Cardiac septum (tissue), 1 donor: ENCODE measurements around the gene PRR30. TPM values are rescaled to one million over a fixed set of nuclear protein-coding genes. Genes with fewer than 3 reads are reported as not detected.

Experiments used
- DNase-seq: peaks from one replicate; pipeline ENCODE4 v3.0.0-alpha.2; 2020; ENCODE audit warnings: low spot score
- intact Hi-C: fragments of 100-400 bp; cut with DNase I; formaldehyde crosslinking; loops from one replicate; pipeline ENCODE4 v1.14.0; 2022
- total RNA-seq: library from RNA; stranded (reverse); fragmentation: NEBNext Ultra II Directional; extraction: Animal tissue kit (Norgen Biotek cat#: 25700); gene quantifications from one replicate; pipeline ENCODE4 v1.2.1, GENCODE V29; 2021
- donor health status: DM: no; HTN: no; CAD: no.

Gene PRR30
- total RNA-seq, 1 donor from 2014 or later: not detected

DNA sequence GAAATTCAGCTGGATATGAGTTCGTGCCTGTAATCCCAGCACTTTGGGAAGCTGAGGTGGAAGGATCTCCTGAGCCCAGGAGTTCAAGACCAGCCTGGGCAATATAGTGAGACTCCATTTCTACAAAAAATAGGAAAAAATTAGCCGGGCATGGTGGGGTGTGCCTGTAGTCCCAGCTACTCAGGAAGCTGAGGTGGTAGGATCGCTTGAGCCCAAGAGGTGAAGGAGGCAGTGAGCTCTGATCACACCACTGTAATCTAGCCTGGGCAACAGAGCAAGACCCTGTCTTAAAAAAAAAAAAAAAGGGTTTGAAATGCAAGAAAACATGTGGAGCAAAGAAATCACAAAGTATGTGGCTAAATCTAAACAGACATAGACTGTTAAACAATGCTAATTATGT is 30.1 kb downstream of the PRR30 start:
- intact Hi-C loops: no loop called here
- no peak for DNase-seq

DNA sequence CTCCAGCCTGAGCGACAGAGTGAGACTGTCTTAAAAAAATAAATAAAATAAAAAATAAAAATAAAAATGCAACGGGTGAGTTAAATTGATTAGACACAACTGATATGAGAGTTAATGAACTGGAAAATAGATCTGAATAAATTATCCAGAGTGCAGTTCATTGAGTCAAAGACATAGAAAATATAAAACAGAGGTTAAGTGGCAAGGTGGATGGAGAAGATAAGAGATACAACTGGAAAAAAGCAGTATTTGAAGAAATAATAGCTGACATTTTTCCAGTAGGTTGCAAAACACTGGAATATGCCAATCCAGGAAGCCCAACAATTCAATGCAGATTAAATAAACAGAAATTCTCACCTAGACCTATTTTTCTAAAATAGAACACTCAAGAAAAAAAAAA is 31.0 kb downstream of the PRR30 start:
- intact Hi-C loops: no loop called here

DNA sequence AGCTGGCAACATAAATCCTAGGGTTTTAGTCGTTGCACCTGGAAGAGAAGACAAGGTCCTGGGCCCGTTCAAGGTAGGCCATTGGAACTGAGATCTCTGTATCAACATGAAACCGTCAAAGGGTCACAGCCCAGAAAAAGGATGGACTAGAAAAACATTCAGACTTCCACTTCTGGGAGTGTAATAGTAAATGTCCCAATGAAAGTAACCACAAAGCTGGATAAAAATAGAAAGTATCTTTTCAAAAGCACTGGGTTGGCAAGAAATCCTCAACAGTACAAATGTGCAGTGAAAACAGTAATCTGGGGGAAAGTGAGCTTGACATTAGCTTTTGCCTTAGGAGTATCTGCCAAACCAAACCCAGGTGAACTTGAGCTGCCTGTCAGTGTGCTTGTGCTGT is 33.2 kb downstream of the PRR30 start:
- intact Hi-C loops: no loop called here

More for the DNA sequence above, 31.0 kb downstream of the PRR30 start:
- DNase-seq: no peak

DNA sequence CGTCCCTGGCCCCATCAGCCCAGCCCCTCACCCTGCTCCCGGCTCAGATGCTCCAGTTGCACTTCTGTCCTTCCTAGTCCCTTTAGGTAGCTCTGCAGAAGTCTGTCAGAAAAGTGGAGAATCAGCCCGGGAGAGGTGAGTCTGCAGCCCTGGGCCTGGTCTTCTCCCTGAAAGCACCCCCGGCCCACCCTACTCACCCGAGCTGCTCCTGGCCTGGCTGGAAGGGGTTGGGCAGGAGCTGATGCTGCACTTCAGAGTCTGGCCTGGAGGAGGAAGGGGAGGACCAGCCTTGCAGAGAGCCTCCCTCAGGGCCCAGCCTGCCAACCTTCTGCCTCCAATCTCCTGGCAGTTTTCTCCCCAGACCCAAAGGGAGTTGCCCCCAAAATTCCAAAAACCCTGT is 36.9 kb downstream of the PRR30 start:
- intact Hi-C loops: no loop called here
- no peak for DNase-seq

More for the DNA sequence above, 33.2 kb downstream of the PRR30 start:
- no peak for DNase-seq

DNA sequence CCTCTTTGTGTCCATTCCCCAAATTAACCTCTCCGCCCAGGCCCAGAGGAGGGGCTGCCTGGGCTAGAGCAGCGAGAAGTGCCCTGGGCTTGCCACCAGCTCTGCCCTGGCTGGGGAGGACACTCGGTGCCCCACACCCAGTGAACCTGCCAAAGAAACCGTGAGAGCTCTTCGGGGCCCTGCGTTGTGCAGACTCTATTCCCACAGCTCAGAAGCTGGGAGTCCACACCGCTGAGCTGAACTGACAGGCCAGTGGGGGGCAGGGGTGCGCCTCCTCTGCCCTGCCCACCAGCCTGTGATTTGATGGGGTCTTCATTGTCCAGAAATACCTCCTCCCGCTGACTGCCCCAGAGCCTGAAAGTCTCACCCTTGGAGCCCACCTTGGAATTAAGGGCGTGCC is 39.2 kb downstream of the PRR30 start:
- intact Hi-C loops: no loop called here
- DNase-seq: no peak

DNA sequence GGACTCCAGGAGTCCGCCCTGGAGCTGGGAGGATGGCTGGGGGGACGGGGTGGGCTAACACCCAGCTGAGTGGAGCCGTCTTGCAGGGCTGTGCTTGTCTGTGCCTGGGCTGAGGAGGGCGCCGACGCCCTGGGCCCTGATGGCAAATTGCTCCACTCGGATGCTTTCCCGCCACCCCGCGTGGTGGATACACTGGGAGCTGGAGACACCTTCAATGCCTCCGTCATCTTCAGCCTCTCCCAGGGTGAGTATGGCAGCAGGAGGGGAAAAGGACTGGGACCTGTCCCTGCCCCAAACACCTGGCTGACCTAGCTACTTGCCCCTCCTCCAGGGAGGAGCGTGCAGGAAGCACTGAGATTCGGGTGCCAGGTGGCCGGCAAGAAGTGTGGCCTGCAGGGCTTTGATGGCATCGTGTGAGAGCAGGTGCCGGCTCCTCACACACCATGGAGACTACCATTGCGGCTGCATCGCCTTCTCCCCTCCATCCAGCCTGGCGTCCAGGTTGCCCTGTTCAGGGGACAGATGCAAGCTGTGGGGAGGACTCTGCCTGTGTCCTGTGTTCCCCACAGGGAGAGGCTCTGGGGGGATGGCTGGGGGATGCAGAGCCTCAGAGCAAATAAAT is 39.8 kb downstream of the PRR30 start:
- intact Hi-C loops: loop anchor here (2.0 to 5.0 kb wide), 4 partner anchors 91 to 203 kb away; partner anchors contain the start of genes ATRAID, SLC5A6 and TRIM54
- no peak for DNase-seq

DNA sequence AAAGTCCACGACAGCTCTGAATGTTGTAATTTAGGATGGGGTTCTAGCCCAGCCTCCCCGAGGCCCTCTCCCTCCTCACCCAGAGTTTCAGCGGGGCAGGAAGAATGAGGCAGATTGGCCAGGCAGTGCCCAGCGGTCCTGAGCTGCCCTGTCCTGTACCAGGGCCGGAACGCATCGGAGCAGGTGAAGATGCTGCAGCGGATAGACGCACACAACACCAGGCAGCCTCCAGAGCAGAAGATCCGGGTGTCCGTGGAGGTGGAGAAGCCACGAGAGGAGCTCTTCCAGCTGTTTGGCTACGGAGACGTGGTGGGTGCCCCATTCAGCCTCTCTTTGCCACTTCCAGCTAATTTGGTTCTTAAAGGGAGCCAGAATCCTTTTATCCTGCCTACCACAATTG is 41.9 kb downstream of the PRR30 start:
- DNase-seq: no peak
- intact Hi-C loops: loop anchor here (5.0 kb wide), 3 partner anchors 115 to 205 kb away; partner anchors contain the start of genes ATRAID, SLC5A6 and TRIM54

DNA sequence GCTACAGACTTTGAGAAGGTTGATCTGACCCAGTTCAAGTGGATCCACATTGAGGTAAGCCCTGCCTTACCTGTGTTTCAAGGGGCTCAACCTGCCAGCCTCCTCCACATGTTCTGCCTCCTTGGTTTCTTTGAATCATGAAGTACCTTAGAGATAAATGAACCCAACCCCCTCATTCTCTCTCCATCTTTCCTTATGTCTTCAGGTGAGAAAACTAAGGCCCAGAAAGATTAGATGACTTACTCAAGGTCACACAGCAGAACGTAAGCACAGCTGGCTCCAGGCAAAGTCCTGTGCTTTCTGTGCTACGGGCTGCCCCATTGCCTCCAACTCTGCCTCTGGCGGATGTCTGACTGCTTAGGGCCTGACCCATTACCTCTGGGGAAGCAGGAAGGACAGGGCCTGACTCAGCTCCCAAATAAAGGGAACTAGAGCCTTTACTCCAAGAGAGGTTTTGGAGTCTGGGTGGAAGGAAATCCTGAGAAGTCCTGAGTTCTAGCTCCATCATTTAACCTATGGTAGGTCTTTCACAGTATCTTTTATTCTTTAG is 42.4 kb downstream of the PRR30 start:
- no peak for DNase-seq
- intact Hi-C loops: loop anchor here (5.0 kb wide), 3 partner anchors 115 to 205 kb away; partner anchors contain the start of genes ATRAID, SLC5A6 and TRIM54

DNA sequence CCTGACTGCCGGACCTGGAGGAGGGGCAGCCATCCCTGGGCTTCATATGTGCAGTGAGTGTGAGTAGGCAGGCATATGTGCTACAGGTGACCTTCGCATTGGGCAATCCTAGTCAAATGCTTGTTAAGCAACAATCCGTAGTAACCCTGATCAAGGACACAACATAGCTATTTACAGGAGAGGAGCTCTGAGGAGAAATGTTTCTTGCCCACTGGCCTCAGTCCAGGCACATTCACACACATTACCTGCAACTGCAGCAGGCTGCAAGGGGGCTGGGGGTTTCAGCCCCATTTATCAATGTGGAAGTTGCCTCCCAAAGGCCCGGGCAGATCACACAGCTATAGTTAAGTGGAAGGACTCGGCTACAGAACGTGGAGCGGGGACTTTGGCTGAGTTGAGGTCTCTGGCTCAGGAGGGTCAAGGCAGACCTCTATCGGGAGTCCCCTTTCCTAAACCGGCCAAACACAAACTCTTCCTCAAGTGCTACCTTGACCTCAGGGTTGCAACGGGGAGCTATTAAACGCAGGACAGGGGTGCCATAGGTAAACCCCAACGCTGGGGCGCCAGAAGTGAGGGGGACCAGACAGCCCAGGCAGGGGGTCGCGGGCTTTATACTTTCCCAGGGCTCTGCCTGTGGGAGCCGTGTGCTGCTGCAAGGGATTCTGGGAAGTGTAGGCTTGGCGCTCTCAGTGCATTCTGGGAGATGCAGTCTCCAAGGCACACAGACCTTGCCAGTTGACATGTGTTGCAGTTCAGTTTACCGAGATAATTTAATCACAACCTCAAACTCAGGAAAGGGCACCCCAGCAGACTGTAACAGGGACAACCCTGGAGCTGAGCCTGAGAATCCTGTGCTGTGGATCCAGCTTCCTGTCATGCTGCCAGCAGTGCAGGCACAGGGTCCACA is 43.2 kb downstream of the PRR30 start:
- intact Hi-C loops: loop anchor here (5.0 kb wide), 3 partner anchors 116 to 206 kb away; partner anchors contain the start of genes ATRAID, SLC5A6 and TRIM54
- DNase-seq: no peak

DNA sequence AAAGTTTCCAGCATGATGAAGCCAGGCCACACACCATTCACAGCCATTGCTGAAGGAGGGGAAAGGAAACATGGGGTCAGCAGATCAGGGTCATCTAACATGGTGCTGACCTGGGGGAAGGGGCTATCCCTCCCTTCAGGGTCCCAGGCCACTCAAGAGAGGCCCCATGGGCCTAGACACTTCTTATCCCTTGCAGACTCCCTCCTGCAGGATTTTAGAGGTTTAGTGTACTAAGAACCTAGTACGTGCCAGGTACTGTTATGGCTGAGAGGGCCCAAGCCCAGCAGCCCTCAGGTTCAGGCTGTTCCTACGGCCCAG is 43.8 kb downstream of the PRR30 start:
- intact Hi-C loops: loop anchor here (5.0 kb wide), 3 partner anchors 117 to 207 kb away; partner anchors contain the start of genes ATRAID, SLC5A6 and TRIM54
- no peak for DNase-seq

DNA sequence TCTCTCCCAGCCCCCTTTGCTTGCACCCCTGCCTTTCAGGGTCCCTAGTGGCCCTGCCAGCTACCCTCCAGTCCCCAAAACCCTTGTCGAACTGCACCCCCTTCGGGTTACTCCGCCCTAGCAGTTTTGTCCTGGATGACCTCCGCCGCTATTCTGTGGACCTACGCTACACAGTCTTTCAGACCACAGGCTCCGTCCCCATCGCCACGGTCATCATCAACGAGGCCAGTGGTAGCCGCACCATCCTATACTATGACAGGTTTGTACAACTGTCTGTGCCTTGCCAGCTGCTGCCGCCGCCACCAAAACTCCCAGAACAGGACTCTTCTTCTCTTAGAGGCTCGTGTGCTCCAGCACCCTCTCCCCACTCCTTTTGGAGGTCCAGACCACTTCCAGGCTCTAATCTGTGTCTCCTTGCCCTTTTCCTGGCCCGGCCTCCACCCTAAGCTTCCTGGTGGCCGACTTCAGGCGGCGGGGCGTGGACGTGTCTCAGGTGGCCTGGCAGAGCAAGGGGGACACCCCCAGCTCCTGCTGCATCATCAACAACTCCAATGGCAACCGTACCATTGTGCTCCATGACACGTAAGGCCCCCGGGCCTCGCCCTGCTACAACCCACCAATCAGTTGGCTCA is 44.7 kb downstream of the PRR30 start:
- no peak for DNase-seq
- intact Hi-C loops: no loop called here

DNA sequence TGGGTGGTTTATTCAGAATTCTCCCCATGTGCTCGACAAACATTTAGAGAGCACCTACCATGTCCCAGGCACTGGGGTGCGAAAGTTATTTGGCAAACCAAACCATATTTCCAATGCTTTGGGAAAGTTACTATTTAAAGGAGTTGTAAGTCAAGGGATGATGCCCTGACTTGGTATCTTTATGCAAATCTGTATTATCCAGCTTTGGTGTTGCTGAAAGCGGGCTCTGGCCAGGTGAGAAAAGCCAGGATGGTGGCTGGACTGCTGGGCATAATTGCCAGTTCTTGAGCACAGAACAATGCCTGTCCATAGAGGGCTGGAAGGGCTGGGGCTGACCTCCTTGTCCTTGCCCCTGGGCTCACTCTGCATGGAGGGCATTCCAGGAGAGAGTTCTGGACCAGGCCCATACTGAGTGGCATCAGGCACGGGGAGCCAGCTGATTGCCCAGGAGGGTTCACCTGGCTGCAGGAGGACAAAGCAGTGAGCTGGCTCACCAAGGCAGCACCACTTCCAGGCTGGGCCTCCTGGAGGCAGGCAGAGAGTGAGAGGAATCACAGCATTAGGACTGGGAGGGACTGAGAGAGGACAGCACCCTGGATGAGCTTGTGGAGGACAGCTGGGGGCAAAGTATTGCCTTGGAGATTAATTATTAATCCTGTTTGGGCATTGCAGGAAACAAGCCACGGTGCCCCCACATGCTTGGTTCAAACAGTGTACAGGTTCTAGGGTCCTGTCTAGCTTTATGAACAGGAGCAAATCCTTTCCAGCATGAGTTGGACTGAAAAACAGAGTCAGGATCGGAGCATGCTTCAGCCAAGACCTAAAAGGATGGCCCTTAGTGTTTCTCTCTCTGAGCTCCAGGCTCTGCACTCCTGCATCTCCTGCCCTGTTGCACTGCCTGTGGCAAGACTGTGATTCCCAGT is 45.5 kb downstream of the PRR30 start:
- intact Hi-C loops: no loop called here
- no peak for DNase-seq

DNA sequence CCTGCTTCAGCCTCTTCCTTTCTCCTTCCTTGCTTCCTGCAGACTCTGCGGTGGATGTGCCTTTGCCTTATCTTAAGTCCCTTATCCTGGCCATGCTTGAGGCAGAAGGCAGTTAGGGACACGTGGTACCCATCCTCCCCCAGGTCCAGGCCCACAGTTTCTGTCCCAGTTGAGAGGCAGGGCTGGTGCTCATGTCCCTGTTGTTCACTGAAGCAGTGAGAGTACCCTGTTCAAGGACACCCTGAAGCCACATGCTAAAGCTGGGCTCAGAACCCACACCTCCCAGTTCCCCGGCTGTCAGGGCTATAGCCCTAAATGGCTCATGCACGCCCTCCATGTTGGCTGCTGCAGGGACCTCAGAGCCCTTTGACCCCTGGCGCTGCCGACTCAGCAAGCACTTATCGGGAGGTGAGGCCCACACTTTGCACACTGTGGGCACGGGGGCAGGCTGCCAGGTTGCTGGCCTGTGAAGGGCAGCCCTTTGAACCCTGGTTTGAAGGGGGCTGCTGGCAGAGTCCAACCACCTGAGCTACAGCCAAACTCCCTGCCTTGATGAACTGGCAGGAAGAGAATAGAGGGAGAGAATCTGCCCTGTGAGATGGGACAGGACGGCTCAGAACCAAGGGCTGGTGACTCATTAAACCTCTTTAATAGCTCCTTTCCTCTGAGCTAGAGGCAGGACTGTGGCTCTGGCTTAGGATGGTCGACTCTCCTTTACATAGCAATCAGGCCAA is 46.3 kb downstream of the PRR30 start:
- DNase-seq: no peak

DNA sequence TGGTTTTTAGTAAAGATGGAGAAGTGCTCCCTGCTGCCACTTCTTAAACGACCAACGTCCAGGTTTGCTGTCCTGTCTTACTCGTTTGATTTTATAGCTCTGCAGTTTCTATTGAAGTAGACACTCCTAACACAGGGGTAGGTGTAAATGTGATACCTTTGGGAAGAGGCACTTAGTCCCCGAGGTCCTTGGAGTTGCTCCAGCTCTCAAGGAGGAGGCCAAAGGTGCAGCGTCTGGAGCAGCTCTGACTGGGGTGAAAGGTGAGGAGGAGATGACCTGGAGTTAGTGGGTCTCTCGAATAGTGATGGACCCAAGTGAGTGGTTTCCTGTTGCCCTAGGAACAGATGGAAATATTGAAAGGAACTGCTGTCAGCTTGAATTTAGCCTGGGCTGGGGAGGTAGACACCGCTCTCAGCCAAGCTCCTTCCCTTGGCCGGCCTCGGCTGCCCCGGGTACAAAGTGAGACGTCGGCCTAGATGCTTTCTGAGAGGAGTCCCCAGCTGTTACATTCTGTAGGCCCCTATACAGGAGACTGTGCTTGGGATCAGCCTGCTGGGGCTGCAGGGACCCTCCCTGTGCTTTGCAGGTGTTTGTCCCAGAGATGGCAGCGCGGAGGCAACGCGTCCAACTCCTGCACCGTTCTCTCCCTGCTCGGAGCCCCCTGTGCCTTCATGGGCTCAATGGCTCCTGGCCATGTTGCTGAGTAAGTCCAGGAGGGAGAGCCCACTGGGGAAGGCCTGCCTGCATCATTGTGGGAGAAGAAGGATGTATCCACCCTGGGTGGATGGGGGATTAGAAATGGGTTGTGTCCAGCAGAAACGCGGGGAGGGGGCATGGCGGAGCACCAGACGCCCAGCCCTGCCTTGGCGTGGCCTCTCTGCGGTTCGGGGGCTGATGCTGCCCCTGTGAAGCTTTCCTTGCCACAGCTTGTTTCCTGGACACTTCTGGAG is 47.2 kb downstream of the PRR30 start:
- no peak for DNase-seq
- intact Hi-C loops: no loop called here

More for the DNA sequence above, 46.3 kb downstream of the PRR30 start:
- intact Hi-C loops: no loop called here

DNA sequence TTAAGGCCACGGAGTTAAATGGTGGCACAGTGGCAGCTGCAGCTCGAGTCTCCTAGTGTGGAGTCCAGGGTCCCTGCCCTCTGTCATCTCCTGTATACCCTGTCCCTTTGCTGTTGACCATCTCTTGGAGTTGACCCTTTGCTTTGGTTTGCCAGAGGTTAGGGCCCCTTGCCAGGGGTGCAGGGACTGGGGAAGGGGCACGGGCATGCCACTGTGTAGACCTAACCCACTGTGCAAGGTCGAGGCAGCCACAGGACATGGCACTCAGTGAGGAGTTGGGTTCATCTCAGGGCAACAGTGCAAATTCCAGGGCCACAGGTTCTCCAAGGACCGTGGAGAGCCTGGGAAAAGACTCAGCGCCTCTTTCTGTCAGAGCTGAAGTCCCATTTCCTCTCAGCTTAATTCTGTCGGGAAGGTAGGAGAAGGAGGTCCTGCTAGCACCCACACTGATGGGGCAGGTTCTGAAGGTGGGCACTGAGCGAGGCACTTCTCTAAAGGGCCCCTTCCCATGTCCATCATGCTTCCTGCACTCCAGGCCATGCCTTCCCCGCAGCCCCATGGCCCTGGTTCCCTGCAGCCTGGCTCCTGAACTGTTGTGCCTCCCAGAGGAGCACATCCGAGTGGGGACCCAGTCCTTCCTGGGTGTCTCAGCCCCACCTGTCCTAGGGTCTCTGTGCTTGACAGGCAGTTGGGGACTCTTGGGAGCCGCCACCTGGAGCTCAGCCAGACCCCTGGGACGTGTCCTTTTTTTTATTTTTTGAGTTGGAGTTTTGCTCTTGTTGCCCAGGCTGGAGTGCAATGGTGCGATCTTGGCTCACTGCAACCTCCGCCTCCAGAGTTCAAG is 49.9 kb downstream of the PRR30 start:
- intact Hi-C loops: no loop called here
- no peak for DNase-seq

DNA sequence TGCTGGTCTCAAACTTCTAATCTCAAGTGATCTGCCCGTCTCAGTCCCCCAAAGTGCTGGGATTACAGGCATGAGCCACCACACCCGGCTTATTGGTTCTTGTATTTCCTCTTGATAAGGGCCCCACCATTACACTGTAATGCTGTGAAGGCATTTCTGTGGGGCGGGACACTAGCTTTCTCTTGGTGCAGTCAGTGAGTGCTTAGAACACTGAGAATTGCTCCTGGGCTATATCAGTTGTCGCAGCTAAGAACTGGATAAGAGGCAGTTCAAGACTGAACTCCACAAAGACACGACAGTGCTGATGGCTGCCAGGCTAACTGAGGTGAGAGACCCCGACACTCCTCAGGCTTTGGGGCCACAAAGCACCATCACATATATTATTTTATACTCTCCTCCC is 50.6 kb downstream of the PRR30 start:
- no peak for DNase-seq
- intact Hi-C loops: no loop called here
